Activated CD8-positive, alpha-beta memory T cell treated with anti-CD3 and anti-CD28 coated beads for 24 hours (primary cell): ENCODE measurements around the gene KRTAP5-4.
"Not testable (repeated sequence)": the region's sequence is repeated elsewhere in the genome, so short reads cannot be mapped to it uniquely, and the experiment has no call there.

Source experiments
- DNase-seq: peaks from one replicate; pipeline ENCODE4 v3.0.0-alpha.2; 2020

Gene KRTAP5-4

DNA sequence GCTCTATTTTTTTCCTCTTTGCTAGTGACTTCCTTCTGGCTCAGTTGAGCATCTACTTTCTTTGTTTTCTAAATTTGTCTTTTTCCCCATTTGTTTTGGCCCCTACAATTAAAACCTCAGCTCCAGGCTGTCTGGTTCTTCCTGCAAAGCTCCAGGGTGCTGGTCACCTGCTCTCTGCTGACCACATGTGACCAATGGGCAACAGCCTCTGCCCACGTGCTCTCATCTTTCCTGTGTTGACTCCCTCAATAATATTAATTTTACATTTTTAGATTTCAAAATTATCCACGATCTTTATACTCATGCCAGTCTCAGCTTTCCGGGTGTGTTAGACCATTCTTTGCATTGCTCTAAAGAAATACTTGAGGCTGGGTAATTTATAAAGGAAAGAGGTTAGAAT lies 23.5 kb downstream of the KRTAP5-4 start:
- DNase-seq, result not testable (repeated sequence)

DNA sequence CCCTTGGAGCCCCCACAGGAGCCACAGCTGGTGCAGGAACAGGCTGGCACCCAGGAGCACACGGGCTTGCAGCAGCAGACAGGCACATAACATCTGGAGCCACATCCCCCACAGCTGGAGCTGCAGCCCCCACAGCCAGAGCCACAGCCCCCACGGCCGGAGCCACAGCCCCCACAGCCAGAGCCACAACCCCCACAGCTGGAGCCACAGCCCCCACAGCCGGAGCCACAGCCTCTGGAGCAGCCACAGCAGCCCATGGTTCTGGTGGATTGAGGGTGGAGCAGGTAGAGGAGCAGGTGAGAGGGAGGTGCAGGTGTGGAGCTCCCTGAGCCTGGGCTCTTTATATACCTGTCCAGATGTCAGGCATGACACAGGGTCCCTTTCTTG lies 24.0 kb downstream of the KRTAP5-4 start, which contains the start of gene KRTAP5-2:
KRTAP5-2 (minus strand) TSS at position 301 of the 387 bp plus-strand sequence; CDS start at position 257, 44 bp downstream.
- no peak for DNase-seq

DNA sequence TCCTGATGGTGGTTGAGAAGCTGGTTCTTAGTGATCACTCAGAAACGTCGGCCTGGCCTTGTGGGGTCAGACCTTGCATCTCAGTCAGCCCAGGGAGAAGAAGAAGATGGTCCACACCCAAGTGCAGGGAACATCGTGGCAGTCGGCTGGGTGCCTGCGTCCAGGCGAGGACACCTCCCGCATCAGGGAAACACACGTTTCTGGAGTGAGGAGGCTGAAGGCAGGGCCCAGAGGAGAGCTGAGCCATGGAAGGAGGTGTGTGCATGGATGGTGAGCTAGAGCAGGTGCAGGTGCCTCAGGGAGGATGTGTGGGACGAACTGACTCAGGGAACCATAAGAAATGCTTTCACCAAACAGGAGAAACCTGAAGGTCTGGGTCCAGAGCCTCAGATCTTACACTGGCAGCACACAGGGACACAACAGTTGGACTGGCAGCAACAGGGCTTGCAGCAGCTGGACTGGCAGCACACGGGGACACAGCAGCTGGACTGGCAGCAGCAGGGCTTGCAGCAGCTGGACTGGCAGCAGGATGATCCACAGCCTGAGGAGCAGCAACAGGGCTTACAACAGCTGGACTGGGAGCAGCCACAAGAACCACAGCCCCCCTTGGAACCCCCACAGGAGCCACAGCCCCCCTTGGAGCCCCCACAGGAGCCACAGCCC lies 24.5 kb downstream of the KRTAP5-4 start:
- DNase-seq, result no peak

DNA sequence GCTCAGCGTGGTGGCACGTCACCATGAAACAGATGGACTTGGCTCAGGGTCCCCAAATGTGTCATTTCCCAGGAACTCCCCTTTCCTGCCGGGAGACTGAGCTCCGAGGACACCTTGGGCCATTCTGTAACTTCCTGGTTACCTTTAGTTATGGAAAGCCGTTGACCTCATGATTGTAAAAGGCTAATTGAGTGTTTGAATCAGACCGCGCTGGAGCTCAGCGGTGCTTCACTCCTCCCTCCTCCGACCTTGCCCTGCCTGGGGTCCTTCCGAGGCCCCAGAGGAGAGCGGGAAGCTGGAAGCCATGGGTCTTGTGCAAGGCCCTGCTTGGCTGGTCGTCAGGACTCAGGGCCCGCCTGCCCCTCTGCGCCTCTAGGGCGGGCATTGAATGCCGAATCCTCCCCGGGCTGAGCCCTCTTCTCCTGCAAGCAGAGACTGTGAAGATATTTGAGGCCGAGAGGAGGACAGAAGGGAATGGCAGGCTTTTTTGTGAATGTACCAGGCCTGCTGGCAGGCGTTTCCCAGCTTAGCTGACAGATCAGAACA lies 25.3 kb downstream of the KRTAP5-4 start:
- DNase-seq, result not testable (repeated sequence)

DNA sequence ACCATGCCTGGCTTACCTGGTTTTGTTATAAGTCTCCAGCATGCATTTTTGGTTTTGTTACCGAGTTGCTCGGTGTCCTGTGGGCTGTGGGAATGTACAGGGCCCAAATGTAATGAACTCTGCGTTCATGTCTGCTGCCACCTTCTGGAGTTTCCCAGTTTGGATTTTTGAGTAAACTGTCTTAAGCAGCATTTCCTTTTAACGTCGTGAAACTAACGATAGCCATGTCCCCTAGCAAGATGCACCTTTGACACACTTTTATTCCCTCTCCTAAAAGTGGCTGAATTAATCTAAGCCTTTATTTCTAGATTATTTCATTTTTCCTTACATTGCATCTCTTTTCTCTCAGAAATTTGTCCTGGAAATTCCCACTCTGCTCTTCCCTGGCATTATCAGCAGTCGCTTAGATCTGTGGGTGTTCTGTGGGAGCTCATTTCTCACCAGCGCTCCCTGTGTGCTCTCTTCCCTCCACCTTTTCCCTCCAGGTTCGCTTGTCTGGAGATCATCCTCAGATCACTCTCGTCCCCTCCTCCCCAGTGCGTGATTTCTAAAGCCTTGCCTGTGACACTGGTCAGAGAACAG lies 25.9 kb downstream of the KRTAP5-4 start:
- DNase-seq, result not testable (repeated sequence)

DNA sequence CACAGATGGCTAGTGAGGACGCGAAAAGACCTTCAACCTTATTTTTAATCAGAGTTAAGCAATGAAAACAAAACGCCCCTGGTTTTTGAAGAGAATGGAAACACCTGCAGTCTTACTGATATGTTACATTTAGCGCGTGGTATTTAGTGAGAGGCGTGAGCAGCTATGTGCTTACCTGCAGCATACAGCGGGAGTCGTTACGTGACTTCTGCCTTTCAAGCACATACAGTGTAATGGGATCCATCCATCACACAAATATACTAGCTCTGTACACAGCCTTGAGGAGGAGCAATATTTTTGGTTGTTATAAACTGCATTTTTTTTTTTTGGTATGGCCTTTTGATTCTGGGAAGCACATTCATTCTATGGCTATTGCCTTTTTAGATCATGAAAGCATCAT lies 29.3 kb downstream of the KRTAP5-4 start:
- no peak for DNase-seq

DNA sequence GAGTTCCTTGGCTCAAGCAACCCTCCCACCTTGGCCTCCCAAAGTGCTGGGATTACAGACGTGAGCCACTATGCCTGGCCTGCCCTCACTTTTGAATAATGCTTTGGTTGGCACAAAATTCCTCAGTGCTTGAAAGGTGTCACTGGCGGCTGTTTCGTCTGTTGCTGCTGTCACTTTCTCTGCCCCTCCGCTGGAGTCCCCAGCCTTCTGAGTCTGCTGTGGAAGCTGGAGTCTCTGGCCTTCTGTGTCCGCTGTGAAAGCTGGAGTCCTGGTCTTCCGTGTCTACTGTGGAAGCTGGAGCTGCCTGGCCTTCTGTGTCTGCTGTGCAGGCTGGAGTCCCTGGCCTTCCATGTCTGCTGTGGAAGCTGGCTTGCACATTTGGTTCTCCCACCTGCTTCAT lies 31.9 kb downstream of the KRTAP5-4 start:
- DNase-seq, result no peak

DNA sequence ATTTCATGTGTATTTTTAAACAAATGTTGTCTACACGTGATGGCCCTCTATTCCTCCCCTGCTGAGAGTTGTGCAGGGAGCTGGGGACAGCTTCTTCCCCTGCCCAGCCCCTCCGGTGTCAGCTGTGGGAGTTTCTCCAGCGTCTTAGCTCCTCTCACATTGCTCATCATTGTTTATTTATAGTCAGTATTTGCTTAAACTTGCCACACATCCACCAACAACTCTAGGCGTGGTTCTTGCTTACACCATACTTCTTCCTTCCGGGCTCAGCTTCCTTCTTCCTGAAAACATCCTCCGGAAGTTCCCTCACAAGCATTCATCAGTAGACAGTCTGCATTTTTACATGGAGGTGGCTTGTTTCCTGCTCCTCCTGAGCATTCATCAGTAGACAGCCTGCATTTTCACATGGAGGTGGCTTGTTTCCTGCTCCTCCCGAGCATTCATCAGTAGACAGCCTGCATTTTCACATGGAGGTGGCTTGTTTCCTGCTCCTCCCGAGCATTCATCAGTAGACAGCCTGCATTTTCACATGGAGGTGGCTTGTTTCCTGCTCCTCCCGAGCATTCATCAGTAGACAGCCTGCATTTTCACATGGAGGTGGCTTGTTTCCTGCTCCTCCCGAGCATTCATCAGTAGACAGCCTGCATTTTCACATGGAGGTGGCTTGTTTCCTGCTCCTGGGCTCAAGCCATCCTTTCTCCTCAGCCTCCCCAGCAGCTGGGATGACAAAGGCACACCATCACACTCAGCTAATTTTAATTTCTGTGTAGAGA lies 32.6 kb downstream of the KRTAP5-4 start:
- not testable (repeated sequence) for DNase-seq

DNA sequence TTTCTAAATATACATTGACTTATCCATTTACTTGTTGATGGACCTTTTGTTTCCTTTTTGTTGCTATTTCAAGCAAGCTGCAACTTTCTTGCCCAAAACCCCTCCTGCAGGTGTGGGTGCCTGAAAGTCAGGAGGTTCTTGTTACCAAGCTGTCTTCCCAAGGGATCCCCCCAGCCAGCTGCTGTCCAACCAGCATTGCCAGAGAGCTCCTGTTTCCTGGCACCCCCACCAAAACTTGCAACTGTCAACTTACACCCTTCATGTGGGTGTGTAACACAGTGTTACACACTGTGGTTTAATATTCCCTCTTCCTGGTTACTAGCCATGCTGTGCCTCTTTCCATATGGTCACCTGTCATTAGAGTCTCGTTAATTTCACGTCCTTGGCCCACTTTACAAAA lies 35.2 kb downstream of the KRTAP5-4 start:
- no peak for DNase-seq

DNA sequence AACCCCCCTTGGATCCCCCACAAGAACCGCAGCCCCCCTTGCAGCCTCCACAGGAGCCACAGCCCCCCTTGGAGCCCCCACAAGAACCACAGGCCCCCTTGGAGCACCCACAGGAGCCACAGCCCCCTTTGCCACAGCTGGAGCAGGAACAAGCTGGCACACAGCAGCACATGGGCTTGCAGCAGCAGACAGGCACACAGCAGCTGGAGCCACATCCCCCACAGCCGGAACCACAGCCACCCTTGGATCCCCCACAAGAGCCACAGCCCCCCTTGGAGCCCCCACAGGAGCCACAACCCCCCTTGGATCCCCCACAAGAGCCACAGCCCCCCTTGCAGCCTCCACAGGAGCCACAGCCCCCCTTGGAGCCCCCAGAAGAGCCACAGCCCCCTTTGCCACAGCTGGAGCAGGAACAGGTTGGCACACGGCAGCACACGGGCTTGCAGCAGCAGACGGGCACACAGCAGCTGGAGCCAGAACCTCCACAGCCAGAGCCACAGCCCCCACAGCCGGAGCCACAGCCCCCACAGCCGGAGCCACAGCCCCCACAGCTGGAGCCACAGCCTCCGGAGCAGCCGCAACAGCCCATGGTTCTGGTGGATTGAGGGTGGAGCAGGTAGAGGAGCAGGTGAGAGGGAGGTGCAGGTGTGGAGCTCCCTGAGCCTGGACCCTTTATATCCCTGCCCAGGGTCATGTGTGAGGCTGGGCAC lies 37.1 kb downstream of the KRTAP5-4 start, which contains the start of gene KRTAP5-1:
KRTAP5-1 (minus strand) TSS at position 623 of the 710 bp plus-strand sequence; CDS start at position 589, 34 bp downstream.
- DNase-seq, result not testable (repeated sequence)

DNA sequence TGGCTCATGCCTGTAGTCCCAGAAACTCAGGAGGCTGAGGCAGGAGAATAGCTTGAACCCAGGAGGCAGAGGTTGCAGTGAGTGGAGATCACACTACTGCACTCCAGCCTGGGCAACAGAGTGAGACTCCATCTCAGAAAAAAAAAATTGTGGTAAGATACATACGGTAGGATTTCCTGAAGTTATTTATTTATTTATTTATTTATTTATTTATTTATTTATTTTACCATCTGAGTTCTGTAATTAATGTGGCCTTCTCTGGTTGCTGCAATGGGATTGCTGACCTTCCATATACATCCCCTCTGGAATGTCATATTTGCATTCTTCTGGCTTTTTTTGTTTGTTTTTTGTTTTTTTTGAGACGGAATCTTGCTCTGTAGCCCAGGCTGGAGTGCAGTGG lies 39.0 kb downstream of the KRTAP5-4 start:
- not testable (repeated sequence) for DNase-seq

DNA sequence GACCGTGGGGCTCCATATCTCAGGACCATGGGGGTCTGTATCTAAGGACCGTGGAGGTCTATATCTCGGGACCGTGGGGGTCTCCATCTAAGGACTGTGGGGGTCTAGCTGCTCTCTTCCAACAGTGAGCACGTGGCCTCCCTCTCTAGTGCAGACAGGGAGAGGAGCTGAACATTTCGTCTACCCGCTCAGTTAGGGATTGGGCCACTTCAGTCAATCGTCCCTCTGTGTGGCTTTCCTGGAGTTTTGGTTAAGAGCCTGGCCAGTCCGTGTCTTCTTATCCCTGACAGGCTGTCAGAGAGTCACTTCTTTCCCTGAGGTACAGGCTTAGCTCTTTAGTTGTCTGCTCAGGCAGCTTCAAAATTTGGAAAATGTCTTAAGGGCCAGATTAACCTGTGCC lies 40.0 kb downstream of the KRTAP5-4 start:
- DNase-seq, result no peak

DNA sequence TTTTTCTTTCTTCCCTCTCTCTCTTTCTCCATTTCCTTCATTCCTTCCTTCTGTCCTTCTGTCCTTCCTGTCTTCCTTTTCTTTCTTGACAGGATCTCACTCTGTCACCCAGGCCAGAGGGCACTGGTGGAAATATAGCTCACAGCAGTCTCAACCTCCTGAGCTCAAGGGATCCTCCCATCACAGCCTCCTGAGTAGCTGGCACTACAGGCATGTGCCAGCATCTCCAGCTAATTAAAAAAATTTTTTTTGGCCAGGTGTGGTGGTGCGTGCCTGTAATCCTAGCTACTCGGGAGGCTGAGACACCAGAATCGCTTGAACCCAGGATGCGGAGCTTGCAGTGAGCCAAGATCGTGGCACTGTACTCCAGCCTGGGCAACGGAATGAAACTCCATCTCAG lies 45.1 kb downstream of the KRTAP5-4 start:
- DNase-seq, result no peak

DNA sequence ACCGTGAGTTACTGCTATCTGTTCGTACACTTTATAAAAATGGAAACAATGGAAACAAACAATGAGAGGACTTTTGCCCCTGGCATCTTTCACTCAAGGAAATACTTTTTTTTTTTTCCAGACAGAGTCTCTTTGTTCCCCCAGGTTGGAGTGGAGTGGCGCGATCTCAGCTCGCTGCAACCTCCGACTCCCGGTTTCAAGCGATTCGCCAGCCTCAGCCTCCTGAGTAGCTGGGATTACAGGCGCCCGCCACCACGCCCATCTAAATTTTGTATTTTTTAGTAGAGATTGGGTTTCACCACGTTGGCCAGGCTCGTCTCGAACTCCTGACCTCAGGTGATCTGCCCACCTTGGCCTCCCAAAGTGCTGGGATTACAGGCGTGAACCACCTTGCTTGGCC lies 46.2 kb downstream of the KRTAP5-4 start:
- DNase-seq, result not testable (repeated sequence)

DNA sequence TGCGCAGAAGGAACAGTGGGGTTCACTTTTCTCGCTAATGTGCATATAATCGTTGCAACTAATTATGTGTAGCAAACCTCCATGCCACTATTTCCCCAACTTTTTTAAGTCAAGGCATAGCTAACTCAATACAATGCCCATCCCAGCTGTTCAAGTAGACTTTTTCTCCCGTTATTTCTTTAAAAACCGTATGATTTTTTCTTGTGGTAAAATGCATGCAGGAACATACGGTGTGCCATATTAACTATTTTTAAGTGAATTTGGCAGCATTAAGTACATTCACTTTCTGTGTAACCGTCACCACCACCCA lies 47.0 kb downstream of the KRTAP5-4 start:
- no peak for DNase-seq

DNA sequence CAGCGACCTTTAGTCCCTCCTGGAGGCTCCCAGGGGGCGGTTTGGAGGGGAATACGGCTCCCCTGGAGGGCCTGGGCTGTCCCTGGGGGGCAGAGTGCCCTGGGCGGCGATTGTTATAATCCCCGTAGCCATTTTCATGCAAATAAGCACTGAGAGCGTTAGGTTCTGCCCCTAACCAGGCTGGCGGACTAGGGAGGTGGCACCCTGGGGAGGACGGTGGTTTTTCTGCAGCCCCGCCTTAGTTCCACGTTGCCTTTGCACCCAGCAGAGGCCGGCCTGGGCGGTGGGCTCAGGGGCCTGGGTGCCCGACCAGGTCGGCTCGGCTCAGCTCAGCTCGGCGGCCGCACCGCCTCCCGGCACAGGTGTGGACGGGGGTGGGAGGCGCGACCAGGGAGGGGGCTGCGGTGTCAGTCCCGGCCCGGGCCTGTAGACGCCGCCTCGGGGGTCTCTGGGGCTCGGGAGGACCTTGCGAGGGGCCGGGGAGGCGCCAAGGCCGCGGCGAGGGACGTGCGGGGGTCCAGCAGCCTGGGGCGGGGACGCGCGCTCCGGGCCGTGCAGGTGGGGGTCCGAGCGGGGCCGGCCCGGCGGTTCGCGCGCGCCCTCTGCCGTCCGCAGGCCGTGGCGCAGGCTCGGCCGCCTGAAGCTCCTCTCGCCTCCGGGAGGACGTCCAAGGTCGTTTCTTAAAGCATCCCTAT lies 47.6 kb downstream of the KRTAP5-4 start:
- peak; percentile 85 for DNase-seq

DNA sequence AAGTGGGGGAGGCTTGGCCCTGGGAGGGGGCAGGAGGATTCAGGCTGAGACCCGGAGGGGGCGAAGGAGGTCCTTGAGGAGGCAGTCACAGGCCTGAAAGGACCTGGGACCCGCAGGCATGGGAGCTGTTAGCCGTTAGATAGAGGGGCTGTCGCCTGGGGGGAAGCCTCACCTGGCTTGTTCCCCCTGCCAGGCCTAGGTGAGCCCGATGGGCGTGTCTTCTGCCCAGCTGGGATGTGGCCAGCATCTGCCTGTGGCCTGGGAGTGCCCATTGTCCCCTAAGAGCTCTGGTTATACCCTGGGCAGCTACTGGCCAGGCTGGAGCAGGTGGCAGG lies 48.1 kb downstream of the KRTAP5-4 start:
- no peak for DNase-seq

DNA sequence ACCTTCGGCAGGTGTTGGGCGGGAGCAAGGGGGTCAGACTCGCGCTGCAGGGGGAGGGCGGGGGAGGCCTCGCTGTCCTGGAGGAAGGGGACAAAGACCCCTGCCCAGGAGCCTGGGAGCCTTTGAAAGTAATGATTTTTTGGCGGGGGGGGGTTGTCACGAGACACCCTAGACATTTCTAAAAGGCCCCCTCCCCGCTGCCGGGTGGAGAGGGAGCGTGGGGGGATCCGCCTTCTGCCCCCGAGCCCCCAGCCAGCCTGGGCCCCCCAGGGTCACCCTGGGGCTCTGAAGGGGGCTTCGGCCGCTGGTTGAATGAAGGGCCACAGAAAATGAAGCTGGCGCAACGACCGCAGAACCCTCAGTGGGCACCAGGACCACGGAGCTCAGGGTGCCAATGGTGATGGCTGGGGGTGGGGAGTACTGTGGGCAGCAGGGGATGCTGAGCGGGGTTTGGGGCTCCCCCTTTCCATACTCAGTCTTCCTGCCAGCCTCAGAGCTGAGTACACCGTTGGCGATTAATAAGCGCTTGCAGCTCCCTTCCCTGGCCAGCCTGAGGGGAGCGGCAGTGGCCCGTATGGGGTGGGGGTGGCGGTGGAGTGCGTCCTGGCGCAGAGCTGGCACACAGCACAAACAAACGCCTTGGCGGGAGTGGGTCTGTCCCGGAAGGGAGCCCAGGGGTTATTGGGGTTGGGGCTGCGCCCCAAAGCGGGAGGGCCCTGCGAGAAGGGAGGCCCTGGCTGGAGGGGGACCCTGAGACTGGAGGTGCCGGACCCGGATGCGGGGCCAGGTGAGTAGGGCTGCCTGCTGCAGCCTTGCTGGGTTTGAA lies 48.6 kb downstream of the KRTAP5-4 start:
- DNase-seq, result peak; percentile 72

DNA sequence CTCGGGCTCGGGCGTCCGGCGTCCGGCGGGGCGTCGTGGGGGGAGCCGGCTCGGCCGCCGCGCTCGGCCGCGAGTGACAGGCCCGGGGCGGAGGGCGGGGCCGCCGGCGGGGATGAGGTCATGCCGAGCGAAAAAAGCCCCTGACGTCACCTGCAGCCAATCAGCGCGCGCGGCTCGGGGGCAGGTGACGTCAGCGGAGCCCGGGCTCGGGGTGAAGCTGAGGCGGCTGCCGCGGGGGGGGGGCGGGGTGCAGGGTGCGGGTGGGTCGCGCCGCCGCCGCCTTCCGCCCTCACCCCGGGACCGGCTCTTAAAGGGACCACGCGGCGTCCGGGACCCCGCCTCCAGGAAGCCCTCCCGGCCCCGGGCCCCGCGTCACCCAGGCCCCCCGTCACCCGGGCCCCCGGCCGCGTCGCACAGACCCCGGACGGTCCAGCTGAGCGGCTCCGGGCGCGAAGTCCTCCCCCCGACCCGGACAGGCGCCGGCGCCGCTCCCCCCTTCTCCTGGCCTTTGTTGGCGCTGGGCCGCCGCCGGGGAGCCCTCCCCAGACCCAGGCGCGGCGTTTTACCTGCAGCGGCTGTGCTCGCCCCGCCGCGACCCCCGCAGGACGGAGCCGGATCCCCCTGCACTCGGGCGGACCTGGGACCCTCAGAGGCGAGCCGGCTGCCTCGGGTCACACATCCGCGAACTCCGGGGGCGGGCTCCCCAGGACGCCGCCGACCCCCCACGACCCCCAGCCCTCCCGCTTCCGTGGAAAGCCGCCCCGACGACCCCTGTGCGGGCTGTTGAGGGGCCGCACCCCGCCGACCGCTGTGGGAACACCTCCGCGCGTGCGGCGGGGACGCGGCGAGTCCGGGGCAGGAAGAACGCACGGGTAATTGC lies 49.5 kb downstream of the KRTAP5-4 start, which contains the start of gene DUSP8:
DUSP8 (minus strand) TSS at position 75 of the 880 bp plus-strand sequence. CDS start 6,445 bp downstream, outside the sequence.
- peak; percentile 94 for DNase-seq

DNA sequence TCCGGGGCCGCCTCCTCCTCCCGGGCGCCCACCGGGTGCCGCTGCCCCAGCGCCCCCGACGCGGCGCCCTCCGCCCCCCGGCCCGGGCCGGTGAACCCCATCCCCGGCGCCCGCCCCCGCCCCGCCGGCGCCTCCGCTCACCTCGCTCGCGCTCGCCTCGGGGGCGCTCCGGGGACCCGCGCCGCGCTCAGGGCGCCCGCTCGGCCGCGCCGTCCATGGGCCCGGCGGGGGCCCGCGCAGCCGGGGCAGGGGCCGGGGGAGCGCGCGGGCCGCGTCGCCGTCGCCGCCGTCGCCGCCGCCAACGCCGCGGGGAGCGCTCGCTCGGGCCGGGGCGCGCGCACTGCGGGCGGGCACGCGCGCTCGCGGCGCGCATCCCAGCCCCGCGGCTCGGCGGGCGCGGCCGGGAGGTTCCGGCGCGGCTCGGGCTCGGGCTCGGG lies 50.2 kb downstream of the KRTAP5-4 start:
- no peak for DNase-seq
